ENCODE measurements around the gene ZFYVE9.
A peak's percentile ranks its signal among the peaks of the same experiment; 100 is the strongest.
"Not testable (repeated sequence)": the region's sequence is repeated elsewhere in the genome, so short reads cannot be mapped to it uniquely, and the experiment has no call there.

ZFYVE9 gene

DNA sequence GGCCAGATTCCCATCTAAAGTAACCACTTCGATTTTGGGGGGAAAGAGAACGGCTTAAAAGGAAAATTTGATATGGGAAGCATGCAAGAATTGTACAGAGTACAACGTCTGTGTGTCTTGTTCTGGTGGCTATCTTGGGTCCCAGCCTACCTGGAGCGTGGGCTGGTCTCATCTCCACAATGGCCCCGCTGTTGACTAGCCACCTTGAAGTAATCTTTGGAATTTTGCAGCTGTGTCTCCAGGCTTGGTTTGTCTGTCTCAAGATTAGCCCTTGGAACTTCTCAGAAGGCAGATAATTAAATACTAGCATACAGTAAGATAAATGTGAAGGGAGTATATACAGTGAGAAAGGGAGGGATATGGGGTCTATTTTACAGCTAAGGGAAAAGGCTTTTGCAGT, 225.4 kb downstream of the ZFYVE9 start:
- DNase-seq (ENCODE audit: low read depth in 2 of 2) = no peak

DNA sequence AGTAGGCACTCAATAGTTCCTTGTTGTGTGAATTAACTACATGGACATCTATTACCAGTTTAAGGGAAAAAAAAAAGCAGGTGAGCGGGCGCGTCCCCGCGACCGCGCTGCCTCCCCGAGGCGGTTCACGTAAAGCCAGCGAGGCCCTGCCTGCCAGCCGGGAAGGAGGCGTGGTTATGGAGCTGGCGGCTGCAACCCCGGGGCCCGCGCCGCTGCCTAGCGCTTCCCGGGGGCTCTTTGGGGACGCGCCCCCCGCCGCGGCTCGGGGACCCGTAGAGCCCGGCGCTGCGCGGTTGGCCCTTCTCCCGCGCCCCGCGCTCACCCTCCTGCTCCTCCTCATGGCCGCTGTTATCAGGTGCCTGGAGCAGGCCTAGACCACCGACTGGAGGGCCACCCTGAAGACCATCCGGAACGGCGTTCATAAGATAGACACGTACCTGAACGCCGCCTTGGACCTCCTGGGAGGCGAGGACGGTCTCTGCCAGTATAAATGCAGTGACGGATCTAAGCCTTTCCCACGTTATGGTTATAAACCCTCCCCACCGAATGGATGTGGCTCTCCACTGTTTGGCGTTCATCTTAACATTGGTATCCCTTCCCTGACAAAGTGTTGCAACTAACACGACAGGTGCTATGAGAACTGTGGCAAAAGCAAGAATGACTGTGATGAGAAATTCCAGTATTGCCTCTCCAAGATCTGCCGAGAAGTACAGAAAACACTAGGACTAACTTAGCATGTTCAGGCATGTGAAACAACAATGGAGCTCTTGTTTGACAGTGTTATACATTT, 226.7 kb downstream of the ZFYVE9 start:
- DNase-seq (ENCODE audit: low read depth in 2 of 2) = peak; percentile 35 to 47

DNA sequence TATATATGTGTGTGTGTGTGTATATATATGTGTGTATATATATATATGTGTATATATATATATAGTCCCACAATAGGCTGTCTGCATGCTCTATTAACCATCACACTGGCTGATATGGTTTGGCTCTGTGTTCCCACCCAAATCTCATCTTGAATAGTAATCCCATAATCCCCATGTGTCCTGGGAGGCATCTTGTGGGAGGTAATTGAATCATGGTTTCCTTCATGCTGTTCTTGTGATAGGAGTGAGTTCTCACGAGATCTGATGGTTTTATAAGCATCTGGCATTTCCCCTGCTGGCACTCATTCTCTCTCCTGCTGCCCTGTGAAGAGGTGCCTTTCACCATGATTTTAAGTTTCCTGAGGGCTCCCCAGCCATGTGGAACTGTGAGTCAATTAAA, 228.0 kb downstream of the ZFYVE9 start:
- DNase-seq (ENCODE audit: low read depth in 2 of 2) = not testable (repeated sequence)

DNA sequence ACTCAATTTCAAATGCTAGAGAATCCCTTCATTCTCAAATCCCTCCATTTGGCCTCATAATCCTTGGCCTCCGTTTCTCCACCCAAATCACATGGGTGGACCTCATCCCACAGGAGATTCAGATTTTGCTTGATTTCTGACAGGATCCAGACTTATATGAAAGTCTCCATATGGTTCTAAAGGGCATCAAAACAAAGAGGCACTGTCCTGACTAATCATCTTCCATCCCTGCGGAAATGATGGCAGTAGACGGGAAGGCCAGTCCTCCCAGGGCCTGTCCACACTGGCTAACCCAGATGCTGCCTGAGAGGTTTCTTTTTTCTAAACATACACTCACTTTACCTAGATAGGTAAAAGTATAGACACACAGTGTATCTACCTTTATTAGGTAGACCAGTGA, 243.5 kb downstream of the ZFYVE9 start:
- DNase-seq (ENCODE audit: low read depth in 2 of 2) = no peak

DNA sequence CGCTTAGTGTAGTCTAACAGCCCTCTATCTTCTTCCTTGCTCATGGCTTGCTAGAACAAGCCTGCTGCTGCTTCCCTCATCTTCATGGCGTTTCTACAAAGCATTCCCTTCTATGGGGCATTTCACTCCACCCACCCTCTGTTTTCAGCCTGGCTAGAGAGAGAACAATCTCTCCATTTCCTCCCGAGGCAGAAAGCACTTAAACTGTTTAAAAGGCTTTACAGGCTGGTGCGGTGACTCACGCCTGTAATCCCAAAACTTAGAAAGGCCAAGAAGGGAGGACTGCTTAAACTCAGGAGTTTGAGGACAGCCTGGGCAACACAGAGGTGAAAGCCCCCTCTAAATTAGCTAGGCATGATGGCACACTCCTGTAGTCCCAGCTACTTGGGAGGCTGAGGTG, 244.6 kb downstream of the ZFYVE9 start:
- DNase-seq (ENCODE audit: low read depth in 2 of 2) = no peak

DNA sequence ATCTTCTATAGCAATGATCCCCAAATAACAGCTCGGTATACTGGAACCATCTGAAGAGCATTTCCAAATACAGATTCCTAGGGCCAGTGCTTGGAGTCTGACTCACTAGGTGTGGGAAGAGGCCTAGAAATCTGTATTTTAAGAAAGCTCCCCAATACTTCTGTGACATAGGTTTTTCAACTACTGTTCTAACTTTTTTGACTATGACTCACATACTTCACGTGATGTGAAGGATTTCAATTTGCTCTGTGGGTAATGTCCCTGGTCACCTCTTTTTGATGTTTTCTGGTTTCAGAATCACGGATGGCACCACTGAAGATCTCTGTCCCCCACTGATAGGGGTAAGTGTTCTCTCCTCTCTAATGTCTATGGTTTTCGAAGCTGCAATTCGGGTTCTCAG, 251.3 kb downstream of the ZFYVE9 start:
- no peak for DNase-seq (ENCODE audit: low read depth in 2 of 2)

Measured in stimulated activated CD8-positive, alpha-beta memory T cell treated with anti-CD3 and anti-CD28 coated beads, Interleukin-15, amount 100 ng/mL, for 48 hours (primary cell).